A549 (cell line): Measurements from ENCODE around the gene ALDH3B2. TPM values are rescaled to one million over a fixed set of nuclear protein-coding genes. Genes with fewer than 3 reads are reported as not detected.

Experiments used
- ATAC-seq, 2 experiments: fragments of 200-7000 bp in 1 of 2; fragments of >200 bp in 1 of 2; cut with Nextera tagmentation in 1 of 2; cut with Tn5 transposase in 1 of 2; 3 replicates each; pipeline versions ENCODE4 v1.8.0 to v1.9.1; 2018 to 2020; ENCODE audit warnings: mild to moderate bottlenecking in 1 of 2, moderate library complexity in 1 of 2
- CTCF ChIA-PET: fragments of 300-600 bp; sonication (Branson Sonifier 250); formaldehyde crosslinking; extraction: SDS; loops from one replicate; lab custom pipeline; 2021; ENCODE audit warnings: antibody characterized with exemption, inconsistent platforms; lab: Yijun Ruan, JAX
- POLR2A ChIA-PET: fragments of 350-600 bp; formaldehyde crosslinking; extraction: SDS; loops from one replicate; lab custom pipeline; 2021; ENCODE audit warnings: antibody characterized with exemption, inconsistent platforms; lab: Yijun Ruan, JAX
- DNase-seq, 2 experiments: peaks; one replicate each; pipeline versions ENCODE4 v3.0.0 to v3.0.0-alpha.2; 2011 to 2016; ENCODE audit warnings: low read depth in 1 of 2, low spot score in 1 of 2
- FAIRE-seq: peaks from 2 replicates; lab custom pipeline; 2011; peaks lifted over from hg19 to GRCh38; lab: Jason Lieb, UNC
- H3K27ac ChIP-seq, 2 experiments: fragments of >200 bp; sonication (Bioruptor Twin); formaldehyde crosslinking; 3 replicates each; pipeline ENCODE4 v1.5.1; 2016 to 2017
- H3K4me1 ChIP-seq: fragments of >200 bp; sonication (Bioruptor Twin); formaldehyde crosslinking; 3 replicates; pipeline ENCODE4 v1.6.1; 2016
- H3K4me2 ChIP-seq: fragments of >200 bp; sonication (Bioruptor Twin); formaldehyde crosslinking; 3 replicates; pipeline ENCODE4 v1.6.1; 2016
- H3K4me3 ChIP-seq: fragments of >200 bp; sonication (Bioruptor Twin); formaldehyde crosslinking; 3 replicates; pipeline ENCODE4 v1.5.1; 2016
- H3K9me3 ChIP-seq: fragments of >200 bp; sonication (Bioruptor Twin); formaldehyde crosslinking; 3 replicates; pipeline ENCODE4 v1.6.1; 2016
- ATOH8 ChIP-seq: fragments of 250-450 bp; sonication (Bioruptor Pico); IDR thresholded peaks from 2 replicates; pipeline ENCODE4 v1.5.0; 2020; ENCODE audit warnings: low read depth, mild to moderate bottlenecking, moderate library complexity
- CHD2 ChIP-seq: fragments of 150-350 bp; IDR thresholded peaks from 2 replicates; pipeline ENCODE4 v1.6.1; 2014; ENCODE audit warnings: low read length; ENCODE audit not compliant: partially characterized antibody
- E2F6 ChIP-seq: IDR thresholded peaks from 2 replicates; pipeline ENCODE4 v1.6.1; 2012; ENCODE audit warnings: low read depth, borderline replicate concordance
- EHF ChIP-seq: fragments of 250-450 bp; sonication (Bioruptor Pico); IDR thresholded peaks from 2 replicates; pipeline ENCODE4 v1.5.0; 2020; ENCODE audit warnings: mild to moderate bottlenecking
- EP300 ChIP-seq, 2 experiments: fragments of >200 bp; sonication (Bioruptor Twin); formaldehyde crosslinking; IDR thresholded peaks; 2 replicates in 1 of 2; 3 replicates in 1 of 2; pipeline ENCODE4 v1.6.1; 2016 to 2017
- ESRRA ChIP-seq: fragments of 150-350 bp; IDR thresholded peaks from 2 replicates; pipeline ENCODE4 v1.6.1; 2014; ENCODE audit warnings: mild to moderate bottlenecking, low read length, borderline replicate concordance
- FOSB ChIP-seq: fragments of 250-450 bp; sonication (Bioruptor Pico); IDR thresholded peaks from 2 replicates; pipeline ENCODE4 v1.5.0; 2020; ENCODE audit warnings: mild to moderate bottlenecking, moderate library complexity
- HES2 ChIP-seq: fragments of >200 bp; sonication (Bioruptor Twin); formaldehyde crosslinking; IDR thresholded peaks from 2 replicates; pipeline ENCODE4 v1.6.1; 2016
- HOXA7 ChIP-seq: fragments of 250-450 bp; sonication (Bioruptor Pico); IDR thresholded peaks from 2 replicates; pipeline ENCODE4 v1.5.0; 2020; ENCODE audit warnings: mild to moderate bottlenecking, moderate library complexity
- HOXB13 ChIP-seq: fragments of 250-450 bp; sonication (Bioruptor Pico); IDR thresholded peaks from 2 replicates; pipeline ENCODE4 v1.5.0; 2020; ENCODE audit warnings: low read depth, mild to moderate bottlenecking, moderate library complexity
- HOXB5 ChIP-seq: fragments of 250-450 bp; sonication (Bioruptor Pico); IDR thresholded peaks from 2 replicates; pipeline ENCODE4 v1.5.0; 2020; ENCODE audit warnings: mild to moderate bottlenecking, moderate library complexity
- KDM1A ChIP-seq: fragments of 200-600 bp; sonication (generic); IDR thresholded peaks from 2 replicates; pipeline ENCODE4 v1.6.1; 2016; ENCODE audit warnings: low read depth, mild to moderate bottlenecking
- NPAS2 ChIP-seq: fragments of 250-450 bp; sonication (Bioruptor Pico); IDR thresholded peaks from 2 replicates; pipeline ENCODE4 v1.8.0; 2022; ENCODE audit warnings: mild to moderate bottlenecking, moderate library complexity, borderline replicate concordance
- RAD21 ChIP-seq, 2 experiments: fragments of >200 bp in 1 of 2; sonication (Bioruptor Twin) in 1 of 2; formaldehyde crosslinking in 1 of 2; IDR thresholded peaks in 1 of 2; conservative IDR thresholded peaks in 1 of 2; 2 replicates in 1 of 2; 3 replicates in 1 of 2; pipeline ENCODE4 v1.6.1; 2012 to 2018; ENCODE audit warnings: inconsistent platforms in 1 of 2
- SMC3 ChIP-seq: fragments of >200 bp; sonication (Bioruptor Twin); formaldehyde crosslinking; IDR thresholded peaks from 3 replicates; pipeline ENCODE4 v1.6.1; 2018; ENCODE audit warnings: inconsistent platforms
- TFCP2L1 ChIP-seq: fragments of 250-450 bp; sonication (Bioruptor Pico); IDR thresholded peaks from 2 replicates; pipeline ENCODE4 v1.5.0; 2021; ENCODE audit warnings: mild to moderate bottlenecking
- TP53 ChIP-seq: fragments of 250-450 bp; sonication (Bioruptor Pico); IDR thresholded peaks from 2 replicates; pipeline ENCODE4 v1.5.0; 2021; ENCODE audit warnings: mild to moderate bottlenecking, moderate library complexity
- ZFP36 ChIP-seq: fragments of 450-650 bp; IDR thresholded peaks from 2 replicates; pipeline ENCODE4 v1.6.1; 2014; ENCODE audit warnings: borderline replicate concordance; ENCODE audit not compliant: partially characterized antibody
- ZNF302 ChIP-seq: fragments of 250-450 bp; sonication (Bioruptor Pico); IDR thresholded peaks from 2 replicates; pipeline ENCODE4 v1.9.0; 2021; ENCODE audit warnings: inconsistent platforms, mild to moderate bottlenecking, moderate library complexity
- WGBS: methylation state at CpG from one replicate; pipeline ENCODE4 v1.1.6; 2017; ENCODE audit errors: missing lambda C conversion rate; 5-methylcytosine and 5-hydroxymethylcytosine counted together
- polyA plus RNA-seq, 4 experiments: library from polyadenylated mRNA; depleted of rRNA in 3 of 4; stranded (reverse); fragments of >200 nt; fragmentation: RNase III in 1 of 4; extraction: RNeasy Plus Mini Kit Qiagen cat#74134 plus additional on column Dnase treatment in 1 of 4; gene quantifications; 2 replicates in 3 of 4; 3 replicates in 1 of 4; pipeline ENCODE4 v1.2.3, GENCODE V29; 2011 to 2017
- TF ChIP-seq, protein P1 (sequence below): fragments of >200 bp; sonication (Bioruptor Twin); formaldehyde crosslinking; IDR thresholded peaks from 3 replicates; pipeline ENCODE4 v1.6.1; 2016

ALDH3B2 gene
- polyA plus RNA-seq, 2 of the 4 experiments (the other 2 are of a cell fraction), result not detected

DNA sequence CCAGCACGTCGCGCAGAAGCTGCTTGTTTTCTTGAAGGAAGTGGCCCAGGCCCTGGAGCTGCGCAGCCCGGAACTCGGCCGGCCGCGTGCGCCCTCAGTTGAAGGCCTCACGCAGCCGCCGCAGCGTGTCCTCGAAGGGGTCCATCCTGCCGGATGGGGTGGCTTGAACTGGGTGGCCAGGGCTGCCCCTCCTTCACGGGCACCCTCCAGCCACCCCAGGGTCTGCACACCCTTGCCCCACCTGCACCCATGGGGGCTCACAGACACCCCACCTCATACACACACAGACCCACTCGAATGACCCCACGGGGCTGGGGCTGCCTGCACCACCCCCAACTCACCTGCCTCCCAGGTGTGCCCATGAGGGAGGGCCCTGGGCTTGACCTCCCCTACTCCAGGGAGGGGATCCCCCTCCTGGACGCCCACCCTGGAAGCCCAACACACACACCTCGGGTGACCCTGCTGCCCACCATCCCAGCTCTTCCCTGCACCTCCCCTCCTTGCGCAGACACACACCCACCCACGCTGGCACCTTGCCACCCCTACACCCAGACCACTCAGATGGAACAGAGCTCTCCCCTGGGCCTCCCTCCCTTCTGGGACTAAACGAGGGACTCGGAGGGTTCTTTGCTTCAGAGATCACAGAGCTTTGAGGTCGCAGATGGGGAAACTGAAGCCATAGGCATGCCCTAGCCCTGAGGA, 6.8 kb downstream of the ALDH3B2 start:
- WGBS, result 77% methylated on average over 23 of the region's 26 CpGs
- H3K4me2 ChIP-seq, result no peak overlapping the region
- ATAC-seq (no peak), DNase-seq (no peak), FAIRE-seq (no peak)
- H3K27ac ChIP-seq, result no peak overlapping the region
- CTCF ChIA-PET, result interaction anchor here (1.0 to 13.0 kb wide), 8 partner anchors 8 to 45 kb away, joined by 3 to 150 read pairs (median 4); partner anchors contain the start of genes ACY3 and NUDT8
- no peak overlapping the region for H3K4me3 ChIP-seq
- no peaks in the 10 kb centered on the region for H3K4me1 ChIP-seq
- H3K9me3 ChIP-seq, result no peaks in the 10 kb centered on the region
- POLR2A ChIA-PET, result no interaction called here
- no peak for TF ChIP-seq SMC3
- no peak for TF ChIP-seq ZNF302
- no peak for TF ChIP-seq CHD2
- no peak for TF ChIP-seq E2F6
- no peak for TF ChIP-seq NPAS2 (CRISPR knock-in tag)
- TF ChIP-seq HES2, result no peak
- TF ChIP-seq KDM1A, result no peak
- no peak for TF ChIP-seq ATOH8
- TF ChIP-seq ESRRA, result no peak
- TF ChIP-seq EHF (CRISPR knock-in tag), result no peak
- TF ChIP-seq HOXB5 (CRISPR knock-in tag), result no peak
- TF ChIP-seq HOXB13 (CRISPR knock-in tag), result no peak
- no peak for TF ChIP-seq RAD21 (conservative IDR thresholded peaks at IDR 0.05 in 1 of 2, IDR thresholded peaks at IDR 0.05 in 1 of 2)
- TF ChIP-seq, protein P1, sequence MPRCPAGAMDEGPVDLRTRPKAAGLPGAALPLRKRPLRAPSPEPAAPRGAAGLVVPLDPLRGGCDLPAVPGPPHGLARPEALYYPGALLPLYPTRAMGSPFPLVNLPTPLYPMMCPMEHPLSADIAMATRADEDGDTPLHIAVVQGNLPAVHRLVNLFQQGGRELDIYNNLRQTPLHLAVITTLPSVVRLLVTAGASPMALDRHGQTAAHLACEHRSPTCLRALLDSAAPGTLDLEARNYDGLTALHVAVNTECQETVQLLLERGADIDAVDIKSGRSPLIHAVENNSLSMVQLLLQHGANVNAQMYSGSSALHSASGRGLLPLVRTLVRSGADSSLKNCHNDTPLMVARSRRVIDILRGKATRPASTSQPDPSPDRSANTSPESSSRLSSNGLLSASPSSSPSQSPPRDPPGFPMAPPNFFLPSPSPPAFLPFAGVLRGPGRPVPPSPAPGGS, result no peak
- no peak for TF ChIP-seq FOSB
- no peak for TF ChIP-seq ZFP36
- no peak for TF ChIP-seq EP300 (IDR thresholded peaks at IDR 0.05)

DNA sequence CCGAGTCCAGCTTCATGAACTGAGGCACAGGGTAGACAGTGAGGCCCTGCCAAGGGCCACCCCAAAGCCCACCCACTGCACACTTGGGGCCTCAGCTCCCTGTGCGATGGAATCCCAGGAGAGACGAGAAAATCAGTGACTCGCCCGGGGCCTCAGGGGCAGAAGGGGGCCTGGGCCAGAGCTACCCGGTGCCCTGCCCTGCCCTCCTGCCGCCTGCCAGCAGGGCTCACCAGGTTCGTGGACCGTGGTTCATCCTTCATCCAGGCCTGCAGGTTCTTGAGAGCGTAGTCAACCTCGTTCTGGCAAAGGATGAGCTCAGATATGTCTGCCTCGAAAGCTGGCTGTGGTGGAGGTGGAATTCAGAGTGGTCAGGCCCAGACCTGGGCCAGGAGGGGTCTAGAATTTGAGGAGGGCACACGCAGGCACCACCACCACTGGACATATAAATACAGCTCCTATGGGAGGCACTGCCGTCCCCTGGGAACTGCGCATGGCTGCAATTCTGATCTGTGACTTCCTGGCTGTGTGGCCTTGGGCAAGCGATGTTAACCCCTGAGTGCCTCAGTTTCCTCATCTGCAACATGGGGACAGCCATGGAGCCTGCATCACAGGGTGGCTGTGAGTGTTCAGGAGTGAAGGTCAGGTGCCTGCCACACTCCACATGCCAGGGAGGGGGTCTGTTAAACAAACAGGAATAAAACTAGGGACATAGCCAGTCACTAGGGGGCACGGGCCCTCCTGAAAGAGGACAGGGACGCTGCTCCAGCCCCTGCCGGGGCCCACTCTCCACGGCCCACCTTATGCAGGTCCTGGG, 7.5 kb downstream of the ALDH3B2 start:
- TF ChIP-seq TFCP2L1 (CRISPR knock-in tag) (no peak), TP53 (CRISPR knock-in tag) (no peak), HOXA7 (CRISPR knock-in tag) (no peak), SMC3 (no peak), ESRRA (no peak)
- DNase-seq, result no peak
- Histone ChIP-seq H3K27ac (no peak overlapping the region), H3K4me3 (no peak overlapping the region), H3K4me2 (no peak overlapping the region), H3K9me3 (no peaks in the 10 kb centered on the region), H3K4me1 (no peaks in the 10 kb centered on the region)
- CTCF ChIA-PET, result interaction anchor here (0.6 to 13.0 kb wide), 14 partner anchors 7 to 124 kb away, joined by 3 to 150 read pairs (median 3); partner anchors contain the start of genes ACY3 and NUDT8
- no peak for FAIRE-seq
- WGBS, result 68% methylated on average over 16 of the region's 20 CpGs
- ATAC-seq, result peak; percentile 31 to 43; a peak in 3 of 6 replicates
- POLR2A ChIA-PET, result no interaction called here
